Left renal pelvis (tissue), 4 donors: Measurements from ENCODE around the gene CEACAM21. TPM values are rescaled to one million over a fixed set of nuclear protein-coding genes. Genes with fewer than 3 reads are reported as not detected.
"Not testable (repeated sequence)": the region's sequence is repeated elsewhere in the genome, so short reads cannot be mapped to it uniquely, and the experiment has no call there.

ENCODE experiments used
- DNase-seq, 4 donors: peaks; one replicate each; pipeline ENCODE4 v3.0.0-alpha.2; 2013; ENCODE audit warnings: low read depth in 4 of 4, low spot score in 3 of 4
- polyA plus RNA-seq, 4 donors: library from polyadenylated mRNA; unstranded; fragments of 120-200 nt; gene quantifications; one replicate each; pipeline ENCODE4 v1.2.1, GENCODE V29; 2013; ENCODE audit not compliant: insufficient read length in 4 of 4

The CEACAM21 gene
- polyA plus RNA-seq, 4 donors, result 0.87 to 2.5 (median 1.3) TPM

- no peak for DNase-seq
Measured at GRCh38 chr19:41548954-41549688, 26.8 kb upstream of the CEACAM21 start.

- DNase-seq, result no peak
Measured at GRCh38 chr19:41549884-41550283, 26.1 kb upstream of the CEACAM21 start.

GRCh38 chr19:41551212-41551610 lies 24.8 kb upstream of the CEACAM21 start:
- no peak for DNase-seq

- no peak for DNase-seq
Measured at GRCh38 chr19:41551711-41552110, 24.3 kb upstream of the CEACAM21 start.

- no peak for DNase-seq
Measured at GRCh38 chr19:41552558-41552957, 23.4 kb upstream of the CEACAM21 start.

GRCh38 chr19:41553804-41554203 lies 22.2 kb upstream of the CEACAM21 start:
- DNase-seq, result no peak

GRCh38 chr19:41554907-41555306 lies 21.1 kb upstream of the CEACAM21 start:
- DNase-seq, result no peak

- no peak for DNase-seq
Measured at GRCh38 chr19:41555748-41556147, 20.2 kb upstream of the CEACAM21 start.

- no peak for DNase-seq
Measured at GRCh38 chr19:41563854-41564514, 12.0 kb upstream of the CEACAM21 start.

GRCh38 chr19:41564515-41565378 lies 11.2 kb upstream of the CEACAM21 start:
- DNase-seq, result no peak

- no peak for DNase-seq
Measured at GRCh38 chr19:41565379-41565720, 10.6 kb upstream of the CEACAM21 start.

GRCh38 chr19:41566001-41566400 lies 10.0 kb upstream of the CEACAM21 start:
- no peak for DNase-seq

GRCh38 chr19:41569481-41570150 lies 6.3 kb upstream of the CEACAM21 start:
- DNase-seq, result no peak

- DNase-seq, result no peak
Measured at GRCh38 chr19:41570179-41570578, 5.8 kb upstream of the CEACAM21 start.

- peak in 3 of 4 donors; percentile 36 to 47 (median 44) for DNase-seq
Measured at GRCh38 chr19:41570639-41571112, 5.3 kb upstream of the CEACAM21 start.

GRCh38 chr19:41577144-41577830 lies 1.3 kb downstream of the CEACAM21 start:
- no peak for DNase-seq

GRCh38 chr19:41577833-41578232 lies 1.9 kb downstream of the CEACAM21 start:
- no peak for DNase-seq

GRCh38 chr19:41578886-41579285 lies 2.9 kb downstream of the CEACAM21 start:
- DNase-seq, result no peak

GRCh38 chr19:41581068-41581467 lies 5.1 kb downstream of the CEACAM21 start:
- not testable (repeated sequence) for DNase-seq

GRCh38 chr19:41582577-41583182 lies 6.7 kb downstream of the CEACAM21 start:
- DNase-seq, result not testable (repeated sequence)
